ENCODE measurements around the gene GNB5.

The GNB5 gene

GRCh38 chr15:52111517-52112202, 79.5 kb downstream of the GNB5 start:
- H3K27me3 ChIP-seq (ENCODE audit: insufficient read depth, poor library complexity, severe bottlenecking) = no peaks in the 10 kb centered on the region
- no peak for DNase-seq (ENCODE audit: low read depth in 1 of 2, low spot score in 1 of 2)
- H3K27ac ChIP-seq (replicated peaks) = no peak overlapping the region
- H3K4me3 ChIP-seq (replicated peaks; ENCODE audit: insufficient read depth, low read length) = no peak overlapping the region
- TF ChIP-seq CTCF (IDR thresholded peaks at IDR 0.05; ENCODE audit: insufficient read depth, low read length) (no peak), REST (IDR thresholded peaks at IDR 0.05; ENCODE audit: insufficient replicate concordance, low read depth) (no peak), GABPA (IDR thresholded peaks at IDR 0.05; ENCODE audit: low read depth) (no peak), POLR2AphosphoS5 (IDR thresholded peaks at IDR 0.05; ENCODE audit: low read depth) (no peak), SPI1 (IDR thresholded peaks at IDR 0.05; ENCODE audit: borderline replicate concordance, low read depth) (no peak)

- no peak for DNase-seq (ENCODE audit: low read depth in 1 of 2, low spot score in 1 of 2)
- no peak overlapping the region for H3K4me3 ChIP-seq (replicated peaks; ENCODE audit: insufficient read depth, low read length)
These were observed 81.4 kb downstream of the GNB5 start for GRCh38 chr15:52109559-52110451.

More at GRCh38 chr15:52109559-52110451, 81.4 kb downstream of the GNB5 start:
- TF ChIP-seq CTCF (IDR thresholded peaks at IDR 0.05; ENCODE audit: insufficient read depth, low read length) (no peak), SPI1 (IDR thresholded peaks at IDR 0.05; ENCODE audit: borderline replicate concordance, low read depth) (no peak), REST (IDR thresholded peaks at IDR 0.05; ENCODE audit: insufficient replicate concordance, low read depth) (no peak), POLR2AphosphoS5 (IDR thresholded peaks at IDR 0.05; ENCODE audit: low read depth) (no peak), GABPA (IDR thresholded peaks at IDR 0.05; ENCODE audit: low read depth) (no peak)
- H3K27me3 ChIP-seq (ENCODE audit: insufficient read depth, poor library complexity, severe bottlenecking) = no peaks in the 10 kb centered on the region
- no peak overlapping the region for H3K27ac ChIP-seq (replicated peaks)

Data from HL-60 (cell line).